ENCODE measurements around the gene GRPR. TPM values are rescaled to one million over a fixed set of nuclear protein-coding genes. Genes with fewer than 3 reads are reported as not detected.
A peak's percentile ranks its signal among the peaks of the same experiment; 100 is the strongest.

The GRPR gene
- polyA plus RNA-seq, result 0.06 to 0.08 TPM (median 0.07 TPM) in 3 replicates
- polyA plus RNA-seq (2011; ENCODE audit: low read depth), result not detected
- 0.04 TPM in 1 of 2 replicates, not detected in the other for polyA plus RNA-seq (2011; cell fraction: cytosol; rRNA removed)
- 0.10 TPM in 1 of 2 replicates, not detected in the other for polyA plus RNA-seq (2011; cell fraction: nucleus; rRNA removed)
- polyA plus RNA-seq (2012; ENCODE audit: low replicate concordance), result 0.06 TPM in 1 of 2 replicates, not detected in the other
- 0.16 TPM in 1 of 3 replicates, not detected in the others for polyA minus RNA-seq
- polyA minus RNA-seq (2011; cell fraction: cytosol; rRNA and poly(A)+ RNA removed), result not detected
- polyA minus RNA-seq (2011; cell fraction: nucleus; rRNA and poly(A)+ RNA removed), result not detected in 2 replicates

- Histone ChIP-seq H3K4me2 (ENCODE audit: control insufficient read depth, extremely low read depth, insufficient read depth, low read depth, low read length) (no peak within 1 kb of the TSS), H3K27me3 (ENCODE audit: control insufficient read depth, extremely low read depth, insufficient read depth, low read length) (peaks cover 13% of the 10 kb centered on the region), H3K9me1 (ENCODE audit: control insufficient read depth, extremely low read depth, insufficient read depth, low read length) (no peaks in the 10 kb centered on the region), H3K9me3 (ENCODE audit: control insufficient read depth, low read depth, low read length) (no peaks in the 10 kb centered on the region), H3K9ac (ENCODE audit: control insufficient read depth, extremely low read depth, insufficient read depth, low read length) (no peak within 1 kb of the TSS), H3K36me3 (ENCODE audit: control insufficient read depth in 2 of 2, extremely low read depth in 1 of 2, insufficient read depth in 2 of 2, low read length in 2 of 2) (no peaks in the 10 kb centered on the region), H3K79me2 (ENCODE audit: control insufficient read depth, insufficient read depth, low read length) (no peaks in the 10 kb centered on the region), H3K4me1 (ENCODE audit: control insufficient read depth, extremely low read depth, insufficient read depth, low read length) (no peaks in the 10 kb centered on the region), H3K27ac (ENCODE audit: control insufficient read depth, insufficient read depth, low read length) (no peak within 1 kb of the TSS), H2AFZ (ENCODE audit: control insufficient read depth, low read length) (peak within 1 kb of the TSS; percentile 43), H3K4me3 (ENCODE audit: control insufficient read depth in 2 of 3, extremely low read depth in 1 of 3, insufficient read depth in 2 of 3, low read depth in 1 of 3, low read length in 3 of 3) (no peak within 1 kb of the TSS), H4K20me1 (ENCODE audit: control insufficient read depth, extremely low read depth, insufficient read depth, low read length) (no peaks in the 10 kb centered on the region)
- TF ChIP-seq CTCF (optimal IDR thresholded peaks at IDR 0.05 in 1 of 3, IDR thresholded peaks at IDR 0.05 in 1 of 3, conservative IDR thresholded peaks at IDR 0.05 in 1 of 3; ENCODE audit: extremely low read depth in 1 of 3, insufficient read depth in 2 of 3, low read length in 3 of 3) (peak; percentile 87 to 90 (median 90)), EZH2 (IDR thresholded peaks at IDR 0.05; ENCODE audit: low read length) (no peak)
- DNase-seq (ENCODE audit: low read depth, low spot score), result peak; percentile 36
- dilution Hi-C loops (cut with MboI; ENCODE audit: extremely low pct_ligation_motif_present, low sequenced_read_pairs), result no loop called here
- FAIRE-seq, result peak; percentile 94
Measured at GRCh38 chrX:16123222-16123786, at the start of gene GRPR. Gene GRPR, plus strand, starts transcription at chrX:16123565. Its CDS starts 389 bp downstream, at chrX:16123954.

- no peak for FAIRE-seq
- Histone ChIP-seq H3K9me1 (ENCODE audit: control insufficient read depth, extremely low read depth, insufficient read depth, low read length) (no peaks in the 10 kb centered on the region), H3K4me1 (ENCODE audit: control insufficient read depth, extremely low read depth, insufficient read depth, low read length) (peaks cover 4% of the 10 kb centered on the region), H3K27me3 (ENCODE audit: control insufficient read depth, extremely low read depth, insufficient read depth, low read length) (no peaks in the 10 kb centered on the region), H3K4me3 (ENCODE audit: control insufficient read depth in 2 of 3, extremely low read depth in 1 of 3, insufficient read depth in 2 of 3, low read depth in 1 of 3, low read length in 3 of 3) (no peak overlapping the region), H2AFZ (ENCODE audit: control insufficient read depth, low read length) (no peak overlapping the region), H3K79me2 (ENCODE audit: control insufficient read depth, insufficient read depth, low read length) (no peaks in the 10 kb centered on the region), H3K4me2 (ENCODE audit: control insufficient read depth, extremely low read depth, insufficient read depth, low read depth, low read length) (no peak overlapping the region), H3K27ac (ENCODE audit: control insufficient read depth, insufficient read depth, low read length) (no peak overlapping the region), H3K36me3 (ENCODE audit: control insufficient read depth in 2 of 2, extremely low read depth in 1 of 2, insufficient read depth in 2 of 2, low read length in 2 of 2) (no peaks in the 10 kb centered on the region), H4K20me1 (ENCODE audit: control insufficient read depth, extremely low read depth, insufficient read depth, low read length) (no peaks in the 10 kb centered on the region), H3K9me3 (ENCODE audit: control insufficient read depth, low read depth, low read length) (no peaks in the 10 kb centered on the region), H3K9ac (ENCODE audit: control insufficient read depth, extremely low read depth, insufficient read depth, low read length) (no peak overlapping the region)
- dilution Hi-C loops (cut with MboI; ENCODE audit: extremely low pct_ligation_motif_present, low sequenced_read_pairs), result no loop called here
- TF ChIP-seq CTCF (optimal IDR thresholded peaks at IDR 0.05 in 1 of 3, IDR thresholded peaks at IDR 0.05 in 1 of 3, conservative IDR thresholded peaks at IDR 0.05 in 1 of 3; ENCODE audit: extremely low read depth in 1 of 3, insufficient read depth in 2 of 3, low read length in 3 of 3), result no peak
- TF ChIP-seq EZH2 (IDR thresholded peaks at IDR 0.05; ENCODE audit: low read length), result no peak
- no peak for DNase-seq (ENCODE audit: low read depth, low spot score)
Measured at GRCh38 chrX:16075087-16075486, 48.3 kb upstream of the GRPR start.
